ENCODE data around the gene GPC6.
"Not testable (repeated sequence)": the region's sequence is repeated elsewhere in the genome, so short reads cannot be mapped to it uniquely, and the experiment has no call there.

GPC6 gene

GRCh38 chr13:93318534-93319254, 92.1 kb downstream of the GPC6 start:
- no peak for DNase-seq (ENCODE audit: low spot score)

GRCh38 chr13:93320942-93321341, 94.3 kb downstream of the GPC6 start:
- no peak for DNase-seq (ENCODE audit: low spot score)

GRCh38 chr13:93323880-93324279, 97.3 kb downstream of the GPC6 start:
- DNase-seq (ENCODE audit: low spot score), result not testable (repeated sequence)

- DNase-seq (ENCODE audit: low spot score), result no peak
Measured at GRCh38 chr13:93325303-93326233, 99.0 kb downstream of the GPC6 start.

- DNase-seq (ENCODE audit: low spot score), result no peak
Measured at GRCh38 chr13:93326234-93326811, 99.7 kb downstream of the GPC6 start.

- DNase-seq (ENCODE audit: low spot score), result no peak
Measured at GRCh38 chr13:93328943-93329342, 102.3 kb downstream of the GPC6 start.

GRCh38 chr13:93336728-93337127, 110.1 kb downstream of the GPC6 start:
- no peak for DNase-seq (ENCODE audit: low spot score)

GRCh38 chr13:93338030-93338429, 111.4 kb downstream of the GPC6 start:
- no peak for DNase-seq (ENCODE audit: low spot score)

- DNase-seq (ENCODE audit: low spot score), result no peak
Measured at GRCh38 chr13:93338906-93339305, 112.3 kb downstream of the GPC6 start.

- no peak for DNase-seq (ENCODE audit: low spot score)
Measured at GRCh38 chr13:93339550-93339949, 112.9 kb downstream of the GPC6 start.

GRCh38 chr13:93341517-93341916, 114.9 kb downstream of the GPC6 start:
- no peak for DNase-seq (ENCODE audit: low spot score)

- no peak for DNase-seq (ENCODE audit: low spot score)
Measured at GRCh38 chr13:93343097-93343496, 116.5 kb downstream of the GPC6 start.

GRCh38 chr13:93344048-93344705, 117.6 kb downstream of the GPC6 start:
- DNase-seq (ENCODE audit: low spot score), result no peak

- DNase-seq (ENCODE audit: low spot score), result no peak
Measured at GRCh38 chr13:93345024-93345423, 118.4 kb downstream of the GPC6 start.

GRCh38 chr13:93345770-93346169, 119.2 kb downstream of the GPC6 start:
- DNase-seq (ENCODE audit: low spot score), result no peak

GRCh38 chr13:93352616-93353015, 126.0 kb downstream of the GPC6 start:
- DNase-seq (ENCODE audit: low spot score), result peak; percentile 86

- no peak for DNase-seq (ENCODE audit: low spot score)
Measured at GRCh38 chr13:93355094-93355493, 128.5 kb downstream of the GPC6 start.

- DNase-seq (ENCODE audit: low spot score), result no peak
Measured at GRCh38 chr13:93356469-93356868, 129.9 kb downstream of the GPC6 start.

GRCh38 chr13:93360021-93360420, 133.4 kb downstream of the GPC6 start:
- DNase-seq (ENCODE audit: low spot score), result no peak

GRCh38 chr13:93361703-93362102, 135.1 kb downstream of the GPC6 start:
- no peak for DNase-seq (ENCODE audit: low spot score)

- no peak for DNase-seq (ENCODE audit: low spot score)
Measured at GRCh38 chr13:93364166-93364565, 137.6 kb downstream of the GPC6 start.

GRCh38 chr13:93368296-93368695, 141.7 kb downstream of the GPC6 start:
- DNase-seq (ENCODE audit: low spot score), result no peak

All from SK-N-DZ (cell line).